ENCODE measurements around the gene TCF7.
A peak's percentile ranks its signal among the peaks of the same experiment; 100 is the strongest.

The TCF7 gene

GRCh38 chr5:134113363-134113889, 1.1 kb upstream of the TCF7 start:
- no peak for DNase-seq (ENCODE audit: low read depth)

- DNase-seq (ENCODE audit: low read depth), result peak; percentile 71
Measured at GRCh38 chr5:134114886-134115805, 665 bp downstream of the TCF7 start.

- DNase-seq (ENCODE audit: low read depth), result no peak
Measured at GRCh38 chr5:134115806-134116175, 1.3 kb downstream of the TCF7 start.

DNA sequence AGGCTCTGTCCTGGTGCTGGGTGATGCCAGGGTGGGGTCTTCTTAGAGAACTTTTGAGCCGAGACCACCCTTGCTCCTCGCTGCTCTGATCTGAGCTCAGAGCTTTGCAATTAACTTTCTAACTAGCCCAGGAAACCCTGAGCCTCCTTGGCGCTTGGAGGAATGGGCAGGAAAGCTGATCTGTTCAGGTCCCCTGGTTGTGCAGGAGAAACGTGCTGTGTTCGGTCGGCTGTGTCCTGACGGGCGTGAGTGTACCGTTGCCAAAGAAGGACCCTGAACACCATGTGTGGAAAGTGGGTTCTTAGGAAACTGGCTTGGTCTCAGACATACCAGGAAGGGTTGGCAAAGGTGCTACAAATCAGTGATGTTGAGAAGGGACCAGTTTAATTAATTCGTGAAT, 1.8 kb downstream of the TCF7 start:
- DNase-seq (ENCODE audit: low read depth), result no peak

- no peak for DNase-seq (ENCODE audit: low read depth)
Measured at GRCh38 chr5:134116789-134117761, 2.6 kb downstream of the TCF7 start.

DNA sequence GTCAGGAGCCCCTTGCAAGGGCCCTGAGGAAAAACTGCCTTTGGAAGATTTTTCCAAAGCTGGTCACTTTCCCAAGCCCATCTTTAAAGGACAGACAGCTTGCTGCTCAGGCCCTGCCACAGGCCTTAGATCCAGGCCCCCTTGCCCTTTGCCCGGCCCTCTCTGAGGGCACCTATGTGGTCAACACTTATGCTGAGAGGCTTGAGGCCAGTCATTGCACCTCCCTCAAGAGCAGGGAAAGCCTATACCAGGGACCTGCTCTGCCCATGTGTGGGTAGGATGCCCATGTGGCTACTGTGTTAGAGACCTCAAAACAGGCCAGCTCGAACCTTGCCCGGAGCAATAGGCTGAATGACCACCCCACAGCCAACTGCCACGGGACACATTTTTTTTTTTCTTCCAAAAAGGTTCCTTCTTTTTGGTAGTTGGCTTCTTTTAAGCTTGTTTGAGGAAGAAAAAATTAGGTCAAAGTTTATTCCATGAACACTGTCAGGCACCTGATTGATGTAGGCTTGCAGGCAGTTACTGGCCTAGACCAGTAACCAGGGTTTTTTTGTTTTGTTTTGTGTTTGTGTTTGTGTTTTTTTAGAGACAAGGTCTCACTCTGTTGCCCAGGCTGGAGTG, 3.8 kb downstream of the TCF7 start:
- no peak for DNase-seq (ENCODE audit: low read depth)

GRCh38 chr5:134119720-134120119, 5.2 kb downstream of the TCF7 start:
- DNase-seq (ENCODE audit: low read depth), result no peak

GRCh38 chr5:134120386-134121138, 6.1 kb downstream of the TCF7 start:
- no peak for DNase-seq (ENCODE audit: low read depth)

DNA sequence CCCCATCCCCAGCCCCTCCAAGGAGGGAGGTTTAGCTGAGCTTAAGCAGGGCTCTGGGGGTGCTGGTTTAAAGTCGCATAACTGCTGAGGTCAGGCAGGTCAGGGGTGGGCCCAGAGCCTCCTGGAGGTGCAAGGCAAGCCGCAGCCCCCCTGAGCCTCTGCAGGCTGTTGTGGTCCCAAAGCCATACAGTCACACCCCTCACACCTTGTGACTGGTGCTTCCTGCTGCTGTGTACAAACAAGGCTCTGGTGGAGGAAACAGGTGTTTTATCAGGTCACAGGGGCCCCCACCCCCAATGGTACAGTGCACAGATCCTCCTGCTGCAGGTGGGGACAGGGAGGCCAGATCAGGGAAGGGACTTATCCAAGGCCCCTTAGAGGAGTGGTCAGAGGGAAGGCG, 8.0 kb downstream of the TCF7 start:
- DNase-seq (ENCODE audit: low read depth), result peak; percentile 51

DNA sequence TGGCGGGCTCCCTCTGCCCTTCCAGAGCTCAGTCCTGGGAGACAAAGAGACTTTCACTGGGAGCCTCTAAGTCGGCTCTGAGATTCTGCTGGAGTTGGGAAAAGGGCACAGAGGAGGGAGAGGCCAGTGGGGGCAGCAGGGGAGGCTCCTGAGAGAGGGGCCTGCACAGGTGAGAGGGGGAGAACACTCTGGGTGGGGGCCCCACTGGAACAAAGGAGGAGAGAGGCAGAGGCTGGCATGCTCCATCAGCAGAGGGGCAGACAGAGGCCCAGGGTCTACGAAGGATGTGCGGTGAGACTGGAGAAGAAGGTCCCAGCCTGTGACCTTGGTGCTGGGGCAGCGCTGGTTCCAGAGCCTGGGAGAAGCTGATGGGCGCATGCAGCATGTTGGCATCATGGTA, 8.9 kb downstream of the TCF7 start:
- no peak for DNase-seq (ENCODE audit: low read depth)

- peak; percentile 62 for DNase-seq (ENCODE audit: low read depth)
Measured at GRCh38 chr5:134124289-134125038, 10.0 kb downstream of the TCF7 start.

GRCh38 chr5:134125039-134126015, 10.8 kb downstream of the TCF7 start:
- no peak for DNase-seq (ENCODE audit: low read depth)

DNA sequence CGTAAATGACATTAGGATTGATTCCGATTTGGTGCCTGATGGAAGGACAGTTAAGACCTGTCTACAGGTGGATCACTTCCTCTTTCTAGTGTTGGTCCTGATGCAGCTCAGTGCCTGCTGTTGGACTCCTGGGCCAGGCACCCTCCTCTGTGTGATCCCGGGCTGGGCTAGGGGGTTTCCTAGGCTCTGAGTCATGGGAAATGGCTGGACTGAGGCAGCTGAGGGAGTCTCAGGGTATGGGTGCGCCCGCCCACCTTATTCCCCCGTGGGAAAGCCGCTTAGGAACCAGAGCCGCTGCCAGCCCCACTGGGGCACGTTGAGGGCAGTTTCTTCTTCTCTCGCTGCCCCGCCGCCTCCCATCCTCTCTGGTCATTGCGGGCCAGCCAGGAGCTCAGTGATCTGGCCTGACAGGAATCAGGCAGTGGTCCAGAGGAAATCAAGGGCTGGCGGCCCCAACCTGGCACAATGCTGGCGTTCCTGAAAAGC, 12.9 kb downstream of the TCF7 start:
- DNase-seq (ENCODE audit: low read depth), result peak; percentile 69

GRCh38 chr5:134127988-134128647, 13.6 kb downstream of the TCF7 start:
- no peak for DNase-seq (ENCODE audit: low read depth)

- DNase-seq (ENCODE audit: low read depth), result no peak
Measured at GRCh38 chr5:134128648-134128995, 14.1 kb downstream of the TCF7 start.

GRCh38 chr5:134129411-134130238, 15.1 kb downstream of the TCF7 start:
- DNase-seq (ENCODE audit: low read depth), result no peak

- no peak for DNase-seq (ENCODE audit: low read depth)
Measured at GRCh38 chr5:134130239-134130945, 15.9 kb downstream of the TCF7 start.

All from T-helper 22 cell (primary cell).